ENCODE data around the gene TBRG4.

Gene TBRG4

GRCh38 chr7:45136106-45137060 is 24.9 kb upstream of the TBRG4 start:
- ATAC-seq (replicated peaks; ENCODE audit: extremely low read depth, poor library complexity, severe bottlenecking) (peak; percentile 43), DNase-seq (ENCODE audit: low spot score in 2 of 2) (peak; percentile 40 to 51)
- Mint-ChIP-seq H3K36me3 (ENCODE audit: insufficient read depth) (no peaks in the 10 kb centered on the region), H3K4me1 (peaks cover 9% of the 10 kb centered on the region), H3K27me3 (no peaks in the 10 kb centered on the region), H3K4me3 (no peak overlapping the region), H3K9me3 (no peaks in the 10 kb centered on the region), H3K27ac (ENCODE audit: low read depth) (no peak overlapping the region)

- Mint-ChIP-seq H3K27me3 (no peaks in the 10 kb centered on the region), H3K9me3 (no peaks in the 10 kb centered on the region), H3K27ac (ENCODE audit: low read depth) (no peak overlapping the region), H3K4me3 (no peak overlapping the region), H3K36me3 (ENCODE audit: insufficient read depth) (no peaks in the 10 kb centered on the region), H3K4me1 (peaks cover 9% of the 10 kb centered on the region)
- ATAC-seq (replicated peaks; ENCODE audit: extremely low read depth, poor library complexity, severe bottlenecking): no peak
- DNase-seq (ENCODE audit: low spot score in 2 of 2): no peak
Observed at GRCh38 chr7:45133877-45134276, 22.4 kb upstream of the TBRG4 start.

- Mint-ChIP-seq H3K4me3 (no peak overlapping the region), H3K36me3 (ENCODE audit: insufficient read depth) (no peaks in the 10 kb centered on the region), H3K9me3 (no peaks in the 10 kb centered on the region), H3K27me3 (no peaks in the 10 kb centered on the region), H3K4me1 (peaks cover 9% of the 10 kb centered on the region), H3K27ac (ENCODE audit: low read depth) (no peak overlapping the region)
- ATAC-seq (replicated peaks; ENCODE audit: extremely low read depth, poor library complexity, severe bottlenecking): no peak
- DNase-seq (ENCODE audit: low spot score in 2 of 2): no peak
Observed at GRCh38 chr7:45133352-45133751, 21.9 kb upstream of the TBRG4 start.

- DNase-seq (ENCODE audit: low spot score in 2 of 2): no peak
- no peaks in the 10 kb centered on the region for H3K36me3 Mint-ChIP-seq (ENCODE audit: insufficient read depth)
- no peak overlapping the region for H3K27ac Mint-ChIP-seq (ENCODE audit: low read depth)
- no peak for ATAC-seq (replicated peaks; ENCODE audit: extremely low read depth, poor library complexity, severe bottlenecking)
- peaks cover 9% of the 10 kb centered on the region for H3K4me1 Mint-ChIP-seq
- H3K4me3 Mint-ChIP-seq: no peak overlapping the region
- no peaks in the 10 kb centered on the region for H3K9me3 Mint-ChIP-seq
- no peaks in the 10 kb centered on the region for H3K27me3 Mint-ChIP-seq
Observed at GRCh38 chr7:45132708-45133320, 21.3 kb upstream of the TBRG4 start.

GRCh38 chr7:45131891-45132290 is 20.4 kb upstream of the TBRG4 start:
- ATAC-seq (replicated peaks; ENCODE audit: extremely low read depth, poor library complexity, severe bottlenecking): no peak
- Mint-ChIP-seq H3K9me3 (no peaks in the 10 kb centered on the region), H3K27me3 (no peaks in the 10 kb centered on the region), H3K4me3 (no peak overlapping the region), H3K36me3 (ENCODE audit: insufficient read depth) (no peaks in the 10 kb centered on the region), H3K4me1 (peaks cover 9% of the 10 kb centered on the region), H3K27ac (ENCODE audit: low read depth) (no peak overlapping the region)
- no peak for DNase-seq (ENCODE audit: low spot score in 2 of 2)

- no peaks in the 10 kb centered on the region for H3K27me3 Mint-ChIP-seq
- no peak overlapping the region for H3K4me3 Mint-ChIP-seq
- H3K9me3 Mint-ChIP-seq: no peaks in the 10 kb centered on the region
- no peaks in the 10 kb centered on the region for H3K36me3 Mint-ChIP-seq (ENCODE audit: insufficient read depth)
- no peak for ATAC-seq (replicated peaks; ENCODE audit: extremely low read depth, poor library complexity, severe bottlenecking)
- H3K4me1 Mint-ChIP-seq: peaks cover 4% of the 10 kb centered on the region
- DNase-seq (ENCODE audit: low spot score in 2 of 2): no peak
- H3K27ac Mint-ChIP-seq (ENCODE audit: low read depth): no peak overlapping the region
Observed at GRCh38 chr7:45130910-45131309, 19.4 kb upstream of the TBRG4 start.

- Mint-ChIP-seq H3K9me3 (no peaks in the 10 kb centered on the region), H3K27me3 (no peaks in the 10 kb centered on the region), H3K4me1 (no peaks in the 10 kb centered on the region), H3K4me3 (no peak overlapping the region), H3K36me3 (ENCODE audit: insufficient read depth) (no peaks in the 10 kb centered on the region), H3K27ac (ENCODE audit: low read depth) (no peak overlapping the region)
- no peak for ATAC-seq (replicated peaks; ENCODE audit: extremely low read depth, poor library complexity, severe bottlenecking)
- no peak for DNase-seq (ENCODE audit: low spot score in 2 of 2)
Observed at GRCh38 chr7:45129906-45130305, 18.4 kb upstream of the TBRG4 start.

GRCh38 chr7:45129181-45129800 is 17.8 kb upstream of the TBRG4 start:
- H3K27ac Mint-ChIP-seq (ENCODE audit: low read depth): no peak overlapping the region
- H3K4me3 Mint-ChIP-seq: no peak overlapping the region

GRCh38 chr7:45126920-45127319 is 15.4 kb upstream of the TBRG4 start:
- H3K4me3 Mint-ChIP-seq: no peak overlapping the region
- no peak for ATAC-seq (replicated peaks; ENCODE audit: extremely low read depth, poor library complexity, severe bottlenecking)
- peaks cover 14% of the 10 kb centered on the region for H3K4me1 Mint-ChIP-seq

More at GRCh38 chr7:45129181-45129800, 17.8 kb upstream of the TBRG4 start:
- no peaks in the 10 kb centered on the region for H3K36me3 Mint-ChIP-seq (ENCODE audit: insufficient read depth)
- H3K9me3 Mint-ChIP-seq: no peaks in the 10 kb centered on the region
- H3K4me1 Mint-ChIP-seq: no peaks in the 10 kb centered on the region
- no peaks in the 10 kb centered on the region for H3K27me3 Mint-ChIP-seq
- ATAC-seq (replicated peaks; ENCODE audit: extremely low read depth, poor library complexity, severe bottlenecking): no peak
- DNase-seq (ENCODE audit: low spot score in 2 of 2): no peak

GRCh38 chr7:45126201-45126600 is 14.7 kb upstream of the TBRG4 start:
- DNase-seq (ENCODE audit: low spot score in 2 of 2): no peak

More at GRCh38 chr7:45126920-45127319, 15.4 kb upstream of the TBRG4 start:
- no peak overlapping the region for H3K27ac Mint-ChIP-seq (ENCODE audit: low read depth)
- no peaks in the 10 kb centered on the region for H3K9me3 Mint-ChIP-seq
- peaks cover 3% of the 10 kb centered on the region for H3K36me3 Mint-ChIP-seq (ENCODE audit: insufficient read depth)
- DNase-seq (ENCODE audit: low spot score in 2 of 2): no peak
- H3K27me3 Mint-ChIP-seq: no peaks in the 10 kb centered on the region

GRCh38 chr7:45125193-45125904 is 13.9 kb upstream of the TBRG4 start:
- no peak overlapping the region for H3K27ac Mint-ChIP-seq (ENCODE audit: low read depth)
- H3K27me3 Mint-ChIP-seq: no peaks in the 10 kb centered on the region
- DNase-seq (ENCODE audit: low spot score in 2 of 2) (no peak), ATAC-seq (replicated peaks; ENCODE audit: extremely low read depth, poor library complexity, severe bottlenecking) (no peak)
- no peaks in the 10 kb centered on the region for H3K9me3 Mint-ChIP-seq
- H3K4me3 Mint-ChIP-seq: no peak overlapping the region
- H3K36me3 Mint-ChIP-seq (ENCODE audit: insufficient read depth): peaks cover 3% of the 10 kb centered on the region
- peaks cover 14% of the 10 kb centered on the region for H3K4me1 Mint-ChIP-seq

More at GRCh38 chr7:45126201-45126600, 14.7 kb upstream of the TBRG4 start:
- no peaks in the 10 kb centered on the region for H3K27me3 Mint-ChIP-seq
- H3K36me3 Mint-ChIP-seq (ENCODE audit: insufficient read depth): peaks cover 3% of the 10 kb centered on the region
- no peak for ATAC-seq (replicated peaks; ENCODE audit: extremely low read depth, poor library complexity, severe bottlenecking)
- H3K27ac Mint-ChIP-seq (ENCODE audit: low read depth): no peak overlapping the region
- H3K4me3 Mint-ChIP-seq: no peak overlapping the region
- H3K4me1 Mint-ChIP-seq: peaks cover 14% of the 10 kb centered on the region
- H3K9me3 Mint-ChIP-seq: no peaks in the 10 kb centered on the region

Data from central memory CD8-positive, alpha-beta T cell (primary cell).